IMR-90 (cell line): ENCODE results near the gene CEP295NL. TPM values are rescaled to one million over a fixed set of nuclear protein-coding genes. Genes with fewer than 3 reads are reported as not detected.

ENCODE experiments used
- ATAC-seq: fragments of 200-7000 bp; cut with Tn5 transposase; 2 replicates; pipeline ENCODE4 v1.9.1; 2020; ENCODE audit warnings: low read depth, mild to moderate bottlenecking, moderate library complexity
- BruUV-seq: library from RNA; stranded (reverse); fragments of 400-500 nt; replicated peaks from 2 replicates; lab custom pipeline; 2021; lab: Mats Ljungman, UMichigan
- CTCF ChIA-PET: fragments of 300-600 bp; formaldehyde crosslinking; extraction: SDS; loops from one replicate; lab custom pipeline; 2021; ENCODE audit warnings: antibody characterized with exemption; lab: Yijun Ruan, JAX
- POLR2A ChIA-PET: fragments of 300-600 bp; sonication (Branson Sonifier 250); formaldehyde crosslinking; loops from one replicate; lab custom pipeline; 2022; ENCODE audit warnings: antibody characterized with exemption; ENCODE audit not compliant: unreplicated experiment; lab: Charles Lee
- DNase-seq: peaks from one replicate; pipeline ENCODE4 v3.0.0; 2013
- H2AFZ ChIP-seq: replicated peaks from 2 replicates; pipeline ENCODE3; 2013; ENCODE audit warnings: low read length, mild to moderate bottlenecking; ENCODE audit not compliant: poor library complexity
- H2AK5ac ChIP-seq: 2 replicates; pipeline ENCODE4 v1.6.1; 2013; ENCODE audit warnings: low read depth, low read length, inconsistent platforms
- H2AK9ac ChIP-seq: replicated peaks from 2 replicates; pipeline ENCODE3; 2013; ENCODE audit warnings: mild to moderate bottlenecking, low read depth, low read length, moderate library complexity; ENCODE audit not compliant: poor library complexity
- H2BK120ac ChIP-seq: 2 replicates; pipeline ENCODE4 v1.6.1; 2013; ENCODE audit warnings: low read depth, low read length, inconsistent platforms
- H2BK15ac ChIP-seq: 3 replicates; pipeline ENCODE4 v1.6.1; 2013; ENCODE audit warnings: low read depth, low read length, inconsistent platforms
- H2BK20ac ChIP-seq: 2 replicates; pipeline ENCODE4 v1.6.1; 2013; ENCODE audit warnings: low read depth, mild to moderate bottlenecking, inconsistent platforms, low read length, moderate library complexity
- H2BK5ac ChIP-seq: 2 replicates; pipeline ENCODE4 v1.6.1; 2013; ENCODE audit warnings: mild to moderate bottlenecking, low read depth, low read length, inconsistent platforms; ENCODE audit not compliant: poor library complexity, severe bottlenecking
- H3K14ac ChIP-seq: replicated peaks from 2 replicates; pipeline ENCODE4 v1.6.1; 2013; ENCODE audit warnings: low read depth, low read length, inconsistent platforms
- H3K18ac ChIP-seq: 2 replicates; pipeline ENCODE4 v1.6.1; 2013; ENCODE audit warnings: low read depth, low read length, control low read depth
- H3K23ac ChIP-seq: 2 replicates; pipeline ENCODE4 v1.6.1; 2013; ENCODE audit warnings: low read depth, low read length, inconsistent platforms
- H3K27ac ChIP-seq: 2 replicates; pipeline ENCODE4 v1.5.1; 2013; ENCODE audit warnings: mild to moderate bottlenecking, control low read depth, low read length; ENCODE audit not compliant: insufficient read depth
- H3K27me3 ChIP-seq: 2 replicates; pipeline ENCODE4 v1.6.1; 2013; ENCODE audit warnings: low read length; ENCODE audit not compliant: control insufficient read depth, insufficient read depth
- H3K36me3 ChIP-seq: 2 replicates; pipeline ENCODE4 v1.6.1; 2013; ENCODE audit warnings: low read length, mixed read lengths; ENCODE audit not compliant: control insufficient read depth, insufficient read depth
- H3K4ac ChIP-seq: 2 replicates; pipeline ENCODE4 v1.6.1; 2013; ENCODE audit warnings: low read depth, low read length, inconsistent platforms
- H3K4me1 ChIP-seq: 2 replicates; pipeline ENCODE4 v1.6.1; 2013; ENCODE audit warnings: low read length, mixed read lengths; ENCODE audit not compliant: control insufficient read depth, insufficient read depth
- H3K4me2 ChIP-seq: 2 replicates; pipeline ENCODE4 v1.6.1; 2013; ENCODE audit warnings: low read depth, mild to moderate bottlenecking, control low read depth, low read length, moderate library complexity
- H3K4me3 ChIP-seq: 2 replicates; pipeline ENCODE4 v1.5.1; 2013; ENCODE audit warnings: low read depth, mild to moderate bottlenecking, control low read depth, low read length, moderate library complexity; ENCODE audit not compliant: insufficient read depth
- H3K56ac ChIP-seq: 2 replicates; pipeline ENCODE4 v1.6.1; 2013; ENCODE audit warnings: low read length, inconsistent platforms; ENCODE audit not compliant: insufficient read depth; ENCODE audit errors: extremely low read depth
- H3K79me1 ChIP-seq, 2 experiments: 2 replicates each; pipeline ENCODE4 v1.6.1; 2013; ENCODE audit warnings: low read length in 2 of 2, inconsistent platforms in 1 of 2, low read depth in 1 of 2
- H3K9ac ChIP-seq: 2 replicates; pipeline ENCODE4 v1.6.1; 2013; ENCODE audit warnings: low read depth, low read length, control low read depth
- H3K9me1 ChIP-seq: 2 replicates; pipeline ENCODE4 v1.6.1; 2013; ENCODE audit warnings: low read length, inconsistent platforms; ENCODE audit not compliant: insufficient read depth
- H3K9me3 ChIP-seq: 2 replicates; pipeline ENCODE4 v1.6.1; 2013; ENCODE audit warnings: low read length; ENCODE audit not compliant: control insufficient read depth, insufficient read depth
- H4K20me1 ChIP-seq: 2 replicates; pipeline ENCODE4 v1.6.1; 2013; ENCODE audit warnings: low read length, inconsistent platforms; ENCODE audit not compliant: insufficient read depth
- H4K5ac ChIP-seq: 2 replicates; pipeline ENCODE4 v1.6.1; 2013; ENCODE audit warnings: mild to moderate bottlenecking, low read depth, low read length, control low read depth
- H4K8ac ChIP-seq, 2 experiments: 2 replicates each; pipeline ENCODE4 v1.6.1; 2013; ENCODE audit warnings: low read depth in 2 of 2, low read length in 2 of 2, control low read depth in 1 of 2, inconsistent platforms in 1 of 2
- H4K91ac ChIP-seq: 2 replicates; pipeline ENCODE4 v1.6.1; 2013; ENCODE audit warnings: low read depth, low read length, inconsistent platforms; ENCODE audit not compliant: insufficient read depth
- RFX5 ChIP-seq: IDR thresholded peaks from 2 replicates; pipeline ENCODE4 v1.8.0; 2012; ENCODE audit warnings: low read depth, mild to moderate bottlenecking, low read length, moderate library complexity
- WGBS, 2 experiments: methylation state at CpG; one replicate each; pipeline versions ENCODE4 v1.1.5 to v1.1.7; 2013; ENCODE audit warnings: missing lambda C conversion rate in 2 of 2; ENCODE audit not compliant: insufficient read length in 1 of 2; ENCODE audit errors: extremely low coverage in 2 of 2; 5-methylcytosine and 5-hydroxymethylcytosine counted together
- dilution Hi-C: fragments of 300-500 bp; cut with HindIII; formaldehyde crosslinking; loops from one replicate; pipeline ENCODE4 v1.14.3; 2018; ENCODE audit warnings: low sequenced_read_pairs; ENCODE audit not compliant: unreplicated experiment
- in situ Hi-C: fragments of 300-500 bp; cut with MboI; formaldehyde crosslinking; loops from 3 replicates; pipeline ENCODE4 v1.14.3; 2019; ENCODE audit warnings: low sequenced_read_pairs, inconsistent platforms, mixed read lengths
- intact Hi-C: fragments of 100-400 bp; cut with micrococcal nuclease; formaldehyde crosslinking; loops from 2 replicates; pipeline ENCODE4 v1.10.0; 2022
- polyA plus RNA-seq, 3 experiments: library from polyadenylated mRNA; depleted of rRNA; stranded (reverse); fragments of >200 nt; gene quantifications; 2 replicates each; pipeline ENCODE4 v1.2.3, GENCODE V29; 2012; ENCODE audit warnings: low replicate concordance in 1 of 3
- total RNA-seq: library from RNA; depleted of rRNA; stranded (reverse); fragments of >200 nt; gene quantifications from 2 replicates; pipeline ENCODE4 v1.2.3, GENCODE V29; 2012

The CEP295NL gene
- total and polyA plus RNA-seq, 2 of the 4 experiments (the other 2 are of a cell fraction): 0.31 to 0.72 TPM

GRCh38 chr17:78934681-78935418 is 31.8 kb upstream of the CEP295NL start:
- peak overlapping the region; percentile 49 for H3K9ac ChIP-seq
- H3K27me3 ChIP-seq: no peaks in the 10 kb centered on the region
- POLR2A ChIA-PET: no interaction called here
- intact Hi-C loops (loop anchor here (1.0 to 2.0 kb wide), 3 partner anchors 36 to 70 kb away; no protein-coding TSS in a partner anchor), in situ Hi-C loops (no loop called here), dilution Hi-C loops (no loop called here)
- peak overlapping the region; percentile 96; the same call in 2 of the 3 replicates for H2BK15ac ChIP-seq
- CTCF ChIA-PET: interaction anchor here (1.3 kb wide), 1 partner anchor 36 kb away, joined by 5 read pairs; no protein-coding TSS in a partner anchor
- peak overlapping the region; percentile 95 for H4K91ac ChIP-seq
- H3K4me1 ChIP-seq: peaks cover 35% of the 10 kb centered on the region
- H2AK9ac ChIP-seq: peak overlapping the region; percentile 99
- H3K14ac ChIP-seq: peak overlapping the region; percentile 85
- H3K36me3 ChIP-seq: no peaks in the 10 kb centered on the region
- peaks cover 12% of the 10 kb centered on the region; the same call in 1 of the 2 replicates for H4K20me1 ChIP-seq
- peak overlapping the region; percentile 92 for H2AFZ ChIP-seq
- H3K9me1 ChIP-seq: peaks cover 19% of the 10 kb centered on the region
- H2AK5ac ChIP-seq: peak overlapping the region; percentile 100
- H3K4me2 ChIP-seq: peak overlapping the region; percentile 24
- H2BK120ac ChIP-seq: peak overlapping the region; percentile 95
- no peak for TF ChIP-seq RFX5
- peak overlapping the region; percentile 51 to 93 for H4K8ac ChIP-seq
- DNase-seq: peak; percentile 51
- peak overlapping the region; percentile 77 for H3K56ac ChIP-seq
- H3K79me1 ChIP-seq: peaks cover 0 to 20% of the 10 kb centered on the region in 2 experiments; a peak in 2 of 4 replicates
- ATAC-seq: no peak
- peak overlapping the region; percentile 83 for H4K5ac ChIP-seq
- H3K4me3 ChIP-seq: no peak overlapping the region
- H2BK5ac ChIP-seq: peak overlapping the region; percentile 92
- peak overlapping the region; percentile 78 for H3K27ac ChIP-seq
- H3K4ac ChIP-seq: peak overlapping the region; percentile 99
- BruUV-seq: no TSS peak
- 92% methylated on average over 2 of the region's 19 CpGs; no CpG with 5 or more reads in 1 of the 2 experiments for WGBS, 2 experiments
- H3K23ac ChIP-seq: peak overlapping the region; percentile 91
- no peaks in the 10 kb centered on the region for H3K9me3 ChIP-seq
- peak overlapping the region; percentile 90 for H2BK20ac ChIP-seq
- peak overlapping the region; percentile 80 for H3K18ac ChIP-seq
